Activated CD8-positive, alpha-beta memory T cell treated with anti-CD3 and anti-CD28 coated beads, Interleukin-2, amount 50 U/mL, for 24 hours (primary cell): ENCODE results near the gene MC4R.

Experiments
- DNase-seq: peaks from one replicate; pipeline ENCODE4 v3.0.0-alpha.2; 2020; ENCODE audit errors: extremely low read depth

MC4R gene

GRCh38 chr18:60327880-60328279 lies 44.7 kb downstream of the MC4R start:
- no peak for DNase-seq

GRCh38 chr18:60322591-60322990 lies 50.0 kb downstream of the MC4R start:
- DNase-seq: no peak
